Stimulated activated naive CD4-positive, alpha-beta T cell treated with Interleukin-2 at 50 U/mL for 16 hours (primary cell): ENCODE results near the gene MTIF3.
A peak's percentile ranks its signal among the peaks of the same experiment; 100 is the strongest.

ENCODE experiments used
- DNase-seq: peaks from one replicate; lab custom pipeline; 2025; lab: John Stamatoyannopoulos, UW

The MTIF3 gene

GRCh38 chr13:27455331-27455855 is 5.0 kb upstream of the MTIF3 start:
- DNase-seq, result no peak

DNA sequence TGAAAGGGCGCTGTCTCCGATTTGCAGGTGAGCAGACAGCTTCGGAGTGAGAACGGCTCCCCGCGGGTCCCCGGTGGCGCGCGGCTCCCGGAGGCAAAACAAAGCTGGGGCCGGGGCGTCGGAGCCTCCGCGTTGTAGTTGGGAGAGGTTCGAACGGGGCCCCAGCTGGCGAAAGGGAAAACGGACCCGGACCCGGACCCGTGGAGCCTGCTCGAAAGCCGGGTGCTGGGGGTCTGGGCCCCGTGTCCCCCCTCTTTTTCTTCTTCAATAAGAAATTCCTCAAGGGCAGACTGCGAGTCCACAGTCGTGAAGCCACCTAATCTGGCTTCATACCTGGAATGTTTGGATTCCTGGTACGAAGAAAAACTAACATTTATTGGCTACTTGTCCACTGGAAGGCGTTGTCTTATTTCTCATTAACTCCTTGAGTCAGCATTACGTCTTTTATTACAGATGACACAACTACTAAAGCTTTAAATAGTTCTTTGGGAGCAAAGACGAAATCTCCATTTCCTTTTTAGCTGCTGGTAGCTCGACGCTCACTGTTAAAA is 632 bp upstream of the MTIF3 start:
- DNase-seq, result peak; percentile 33

DNA sequence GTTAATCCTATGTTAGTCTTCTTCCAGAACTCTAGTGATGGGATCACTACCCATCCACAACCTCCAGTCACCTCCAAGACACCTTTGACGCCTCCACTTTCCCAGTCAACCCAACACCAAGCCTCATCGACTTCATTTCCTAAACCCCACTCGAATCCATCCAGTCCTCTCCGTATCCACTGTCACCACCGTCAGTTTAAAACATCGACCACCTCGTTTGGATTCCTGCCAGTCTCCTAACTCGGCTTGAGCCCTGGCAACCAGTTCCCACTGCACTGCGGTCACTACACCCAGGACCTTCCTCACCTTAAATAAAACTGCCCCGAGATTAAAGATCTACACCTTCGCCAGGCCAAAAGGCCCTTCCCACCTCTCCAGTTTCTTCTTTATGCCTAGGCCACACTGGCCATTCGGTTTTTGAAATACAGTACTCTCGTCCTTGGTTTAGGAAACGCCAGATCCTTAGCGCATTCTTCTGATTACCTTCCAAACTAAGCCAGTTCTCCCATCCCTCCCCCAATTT is 1.2 kb downstream of the MTIF3 start:
- DNase-seq, result no peak

DNA sequence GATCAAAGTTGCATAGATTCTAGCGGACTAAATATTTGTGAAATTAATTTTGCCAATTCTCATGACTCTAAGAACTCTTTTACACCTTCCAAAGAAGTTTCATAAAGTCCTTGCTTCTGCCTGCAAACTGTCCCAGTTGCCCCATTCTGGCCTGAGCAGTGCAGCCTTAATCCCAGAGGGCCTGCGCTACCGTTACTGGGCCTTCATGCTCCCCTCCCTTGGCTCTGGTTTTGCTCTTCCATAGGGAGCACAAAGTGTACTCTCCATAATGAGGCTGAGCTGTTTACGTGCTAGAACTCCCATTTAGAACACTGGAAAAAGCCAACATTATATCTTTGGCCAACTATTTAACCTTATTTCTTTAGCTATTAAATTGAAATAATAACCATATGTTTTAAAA is 2.1 kb downstream of the MTIF3 start:
- DNase-seq, result no peak

GRCh38 chr13:27446986-27447583 is 3.3 kb downstream of the MTIF3 start:
- no peak for DNase-seq

- DNase-seq, result no peak
These were observed 7.6 kb downstream of the MTIF3 start for GRCh38 chr13:27442797-27443196.

- DNase-seq, result peak; percentile 17
These were observed 8.2 kb downstream of the MTIF3 start for GRCh38 chr13:27442071-27442647.

GRCh38 chr13:27440408-27440807 is 10.0 kb downstream of the MTIF3 start:
- DNase-seq, result no peak

- DNase-seq, result no peak
These were observed 13.2 kb downstream of the MTIF3 start for GRCh38 chr13:27437126-27437525.

- DNase-seq, result no peak
These were observed 17.7 kb downstream of the MTIF3 start for GRCh38 chr13:27432611-27433210.

DNA sequence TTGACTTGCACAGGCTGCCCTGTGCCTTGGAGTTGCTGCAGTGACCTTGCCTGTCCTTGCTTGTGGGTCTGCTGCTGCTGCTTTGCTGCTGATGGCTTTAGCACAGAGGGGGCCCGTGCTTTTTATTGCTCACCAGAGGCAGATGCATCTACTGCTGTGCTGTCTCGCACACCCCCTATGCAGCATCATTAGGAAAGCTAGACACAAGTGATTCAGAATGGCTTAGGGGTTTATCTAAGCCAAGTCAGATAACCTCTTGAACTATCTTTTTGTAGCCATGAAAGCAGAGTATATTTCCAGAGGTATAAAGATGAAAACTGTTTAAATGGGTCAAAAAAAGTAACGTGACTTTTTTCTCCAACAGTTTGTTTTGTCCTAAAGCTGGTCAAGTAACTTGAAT is 18.2 kb downstream of the MTIF3 start:
- DNase-seq, result no peak

DNA sequence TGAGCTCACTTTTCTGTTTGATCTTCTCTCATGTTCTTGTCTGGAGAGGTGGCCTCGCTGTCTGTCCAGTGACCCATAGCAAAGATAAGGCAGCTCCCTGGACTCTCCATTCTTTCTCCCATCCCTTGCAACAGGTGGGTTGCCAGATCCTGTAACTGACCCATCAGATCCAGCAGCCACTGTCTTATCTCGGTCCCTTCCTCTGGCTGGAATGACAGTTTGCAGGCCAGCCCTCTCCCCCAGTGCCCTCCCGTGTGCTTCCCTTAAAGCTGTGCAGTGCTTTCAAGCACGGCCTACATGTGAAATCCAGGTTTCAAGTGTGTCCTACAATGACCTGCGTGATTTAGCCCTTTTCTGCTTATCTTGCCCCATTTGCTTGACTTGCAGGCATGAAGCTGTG is 22.2 kb downstream of the MTIF3 start:
- DNase-seq, result no peak

DNA sequence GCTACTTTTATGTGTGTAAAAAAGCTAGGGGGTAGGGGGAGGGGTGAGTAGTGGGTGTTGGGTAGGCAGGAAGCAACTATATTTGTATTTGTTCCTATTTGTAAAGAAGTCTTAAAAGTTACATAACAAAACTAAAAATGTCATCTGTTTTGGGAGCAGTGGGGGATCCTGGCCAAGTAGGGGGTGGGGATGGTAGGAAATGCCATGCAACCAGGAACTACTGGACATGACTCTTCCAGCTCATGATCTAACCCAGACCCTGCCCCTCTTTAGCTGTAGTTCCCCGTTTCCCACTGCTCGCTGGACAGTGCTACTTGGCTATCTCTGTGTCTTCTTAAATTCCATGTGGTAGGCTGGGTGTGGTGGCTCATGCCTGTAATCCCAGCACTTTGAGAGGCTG is 22.7 kb downstream of the MTIF3 start:
- DNase-seq, result no peak

GRCh38 chr13:27425918-27426630 is 24.3 kb downstream of the MTIF3 start:
- DNase-seq, result peak; percentile 72

GRCh38 chr13:27425158-27425917 is 25.0 kb downstream of the MTIF3 start:
- no peak for DNase-seq

- DNase-seq, result peak; percentile 78
These were observed 25.9 kb downstream of the MTIF3 start, which contains the start of gene GTF3A for GRCh38 chr13:27424246-27425157. Gene GTF3A, plus strand, starts transcription at chr13:27424619.

DNA sequence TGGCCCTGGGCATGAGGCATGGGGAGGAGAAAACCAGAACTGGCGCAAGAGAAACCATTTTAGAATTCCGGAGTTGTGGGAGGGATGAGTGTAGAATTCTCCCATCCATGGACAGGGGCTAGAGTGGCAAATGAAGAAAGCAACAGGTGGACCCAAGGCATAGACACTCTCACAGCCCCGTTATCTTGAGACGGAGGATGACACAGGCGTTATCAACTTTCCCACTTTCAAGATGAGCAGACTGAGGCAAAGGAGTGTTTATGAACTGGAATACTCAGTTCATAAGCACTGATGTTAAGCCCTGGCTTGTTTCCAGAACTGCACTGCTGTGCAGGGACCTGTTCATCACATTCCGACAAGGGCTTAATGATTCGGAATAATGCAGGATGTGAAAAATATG is 27.0 kb downstream of the MTIF3 start:
- no peak for DNase-seq

DNA sequence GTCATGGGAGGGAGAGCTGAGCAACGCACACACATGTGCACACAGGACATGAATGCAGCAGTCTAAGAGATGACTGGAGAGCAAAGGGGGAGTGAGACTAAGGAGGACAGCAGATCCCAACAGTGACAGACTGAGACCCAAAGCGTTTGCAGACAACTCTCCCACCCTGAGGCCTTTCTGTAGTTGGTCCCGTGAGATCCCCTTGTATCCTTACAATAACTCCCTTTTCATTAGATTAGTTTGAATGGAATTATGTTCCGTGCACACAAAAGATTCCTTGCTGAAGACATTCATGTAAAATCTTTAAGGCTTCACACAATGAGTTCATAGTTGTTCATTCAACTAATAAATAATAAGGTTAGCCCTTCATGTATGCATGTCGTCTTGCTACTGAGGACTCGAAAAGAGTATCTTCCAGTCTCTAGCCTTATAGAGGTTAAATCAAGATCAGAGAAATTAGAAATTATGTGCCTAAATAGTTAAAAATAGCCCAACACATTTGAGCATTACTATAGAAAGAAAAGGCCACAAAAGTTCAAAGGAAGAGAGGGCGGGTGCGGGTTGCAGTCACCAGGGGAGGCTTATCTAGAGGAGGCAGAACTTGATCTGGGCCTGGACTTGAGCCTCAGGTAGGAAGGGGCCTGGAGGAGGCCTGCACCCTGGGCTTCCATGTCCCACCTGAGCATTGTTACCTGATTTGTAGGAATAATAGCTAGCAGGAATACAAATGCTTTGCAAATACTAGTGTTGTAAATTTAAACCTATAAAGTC is 29.1 kb downstream of the MTIF3 start:
- no peak for DNase-seq

GRCh38 chr13:27419328-27419727 is 31.0 kb downstream of the MTIF3 start:
- DNase-seq, result no peak

- no peak for DNase-seq
These were observed 35.2 kb downstream of the MTIF3 start for GRCh38 chr13:27415116-27415515.
